ENCODE data around the gene VPS13D.

The VPS13D gene

GRCh38 chr1:12472798-12473551, 243.1 kb downstream of the VPS13D start:
- no peak for DNase-seq (ENCODE audit: low spot score)

- no peak for DNase-seq (ENCODE audit: low spot score)
These were observed 243.9 kb downstream of the VPS13D start for GRCh38 chr1:12473596-12474362.

- DNase-seq (ENCODE audit: low spot score) = no peak
These were observed 245.3 kb downstream of the VPS13D start for GRCh38 chr1:12475101-12475500.

- no peak for DNase-seq (ENCODE audit: low spot score)
These were observed 245.7 kb downstream of the VPS13D start for GRCh38 chr1:12475530-12475934.

GRCh38 chr1:12475947-12476346, 246.1 kb downstream of the VPS13D start:
- no peak for DNase-seq (ENCODE audit: low spot score)

GRCh38 chr1:12477314-12477713, 247.5 kb downstream of the VPS13D start:
- DNase-seq (ENCODE audit: low spot score) = no peak

GRCh38 chr1:12477936-12478611, 248.2 kb downstream of the VPS13D start:
- peak; percentile 76 for DNase-seq (ENCODE audit: low spot score)

- DNase-seq (ENCODE audit: low spot score) = no peak
These were observed 248.8 kb downstream of the VPS13D start for GRCh38 chr1:12478612-12478985.

- no peak for DNase-seq (ENCODE audit: low spot score)
These were observed 249.5 kb downstream of the VPS13D start for GRCh38 chr1:12479311-12479710.

GRCh38 chr1:12480041-12480440, 250.2 kb downstream of the VPS13D start:
- no peak for DNase-seq (ENCODE audit: low spot score)

- peak; percentile 78 for DNase-seq (ENCODE audit: low spot score)
These were observed 251.0 kb downstream of the VPS13D start for GRCh38 chr1:12480748-12481362.

GRCh38 chr1:12481928-12482327, 252.1 kb downstream of the VPS13D start:
- DNase-seq (ENCODE audit: low spot score) = no peak

- no peak for DNase-seq (ENCODE audit: low spot score)
These were observed 253.2 kb downstream of the VPS13D start for GRCh38 chr1:12482988-12483387.

GRCh38 chr1:12485231-12486058, 255.6 kb downstream of the VPS13D start:
- peak; percentile 13 for DNase-seq (ENCODE audit: low spot score)

- DNase-seq (ENCODE audit: low spot score) = no peak
These were observed 256.2 kb downstream of the VPS13D start for GRCh38 chr1:12486059-12486341.

- no peak for DNase-seq (ENCODE audit: low spot score)
These were observed 256.7 kb downstream of the VPS13D start for GRCh38 chr1:12486401-12487005.

- no peak for DNase-seq (ENCODE audit: low spot score)
These were observed 257.7 kb downstream of the VPS13D start for GRCh38 chr1:12487520-12487919.

- DNase-seq (ENCODE audit: low spot score) = peak; percentile 24
These were observed 259.0 kb downstream of the VPS13D start for GRCh38 chr1:12488666-12489354.

GRCh38 chr1:12490532-12491142, 260.8 kb downstream of the VPS13D start:
- no peak for DNase-seq (ENCODE audit: low spot score)

GRCh38 chr1:12491656-12492055, 261.8 kb downstream of the VPS13D start:
- DNase-seq (ENCODE audit: low spot score) = no peak

Measured in COLO829 (cell line).